OCI-M2 (cell line): Measurements from ENCODE around the gene ZSWIM2.
"Not testable (repeated sequence)": the region's sequence is repeated elsewhere in the genome, so short reads cannot be mapped to it uniquely, and the experiment has no call there.

Experiments used
- DNase-seq: peaks from one replicate; lab custom pipeline; 2025; ENCODE audit not compliant: unreplicated experiment; lab: John Stamatoyannopoulos, UW

The ZSWIM2 gene

DNA sequence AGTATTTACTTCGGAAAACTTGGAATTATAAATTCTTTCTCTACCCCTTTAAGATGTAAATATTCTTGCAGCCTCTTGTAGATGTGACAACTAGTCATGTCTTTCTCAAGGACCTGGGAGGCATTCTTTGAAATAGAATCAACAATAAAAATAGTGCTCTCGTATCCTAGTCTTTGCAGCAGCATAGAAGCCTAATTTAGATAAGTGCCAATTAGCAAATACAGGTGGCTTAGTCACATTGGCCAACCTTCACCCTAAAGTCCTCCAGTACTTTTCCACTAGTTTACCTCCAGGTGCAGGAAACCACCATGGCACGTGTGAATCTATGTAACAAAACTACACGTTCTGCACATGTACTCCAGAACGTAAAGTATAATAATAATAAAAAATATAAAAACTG is 3.5 kb upstream of the ZSWIM2 start:
- DNase-seq, result no peak

DNA sequence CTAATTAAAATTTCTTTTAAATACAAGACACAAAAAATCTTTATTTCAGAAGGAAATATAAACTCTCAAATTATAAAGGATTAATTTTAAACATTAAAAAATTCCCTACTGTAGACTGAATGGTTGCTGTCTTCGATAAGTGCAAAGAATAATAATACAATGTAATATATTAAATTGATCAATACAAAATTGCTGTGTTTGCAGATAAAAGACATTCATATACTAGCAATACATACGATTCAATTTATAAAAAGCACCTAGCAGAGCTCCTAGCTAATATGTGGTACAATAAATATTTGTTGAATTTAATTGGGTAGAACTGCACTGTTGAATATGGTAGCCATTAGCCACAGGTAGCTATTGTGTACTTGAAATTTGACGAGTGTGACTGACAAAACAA is 6.6 kb downstream of the ZSWIM2 start:
- no peak for DNase-seq

DNA sequence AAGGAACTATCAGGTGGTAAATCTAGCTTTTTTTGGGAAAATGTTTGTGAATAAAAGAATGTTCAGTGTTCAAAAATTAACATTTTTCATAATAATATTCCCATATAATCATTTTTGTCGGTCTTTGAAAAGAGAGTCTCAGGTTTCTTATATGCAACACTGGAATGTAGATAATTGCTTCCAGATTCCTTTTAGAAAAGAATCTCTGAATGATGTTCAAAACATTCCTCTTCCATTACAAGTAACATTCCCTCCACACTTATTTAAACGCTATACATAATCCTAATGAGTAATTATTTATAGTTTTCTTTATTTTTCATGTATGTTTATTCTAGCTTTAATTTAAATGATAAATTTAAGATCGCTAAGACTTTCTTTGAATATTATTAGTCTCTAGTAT is 7.0 kb downstream of the ZSWIM2 start:
- DNase-seq, result no peak

DNA sequence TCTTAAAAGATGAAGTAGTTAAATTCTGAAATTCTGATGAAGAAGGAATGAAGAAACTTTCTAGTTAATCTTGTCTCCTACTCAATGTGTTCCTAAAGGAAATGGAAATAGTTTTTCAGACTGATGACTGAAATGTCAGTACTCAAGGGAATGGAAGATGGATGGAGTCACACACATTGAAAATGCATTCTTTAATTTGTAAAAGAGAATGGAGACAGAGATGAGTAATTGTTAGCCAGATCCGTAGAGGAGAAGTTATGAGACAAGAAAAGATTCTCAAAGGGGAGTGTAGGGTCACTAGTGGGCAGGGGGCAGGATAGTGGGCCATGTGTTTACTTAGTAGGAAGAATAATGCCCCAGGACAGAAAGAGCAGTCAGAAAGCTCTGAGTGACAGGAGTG is 13.3 kb downstream of the ZSWIM2 start:
- DNase-seq, result no peak

DNA sequence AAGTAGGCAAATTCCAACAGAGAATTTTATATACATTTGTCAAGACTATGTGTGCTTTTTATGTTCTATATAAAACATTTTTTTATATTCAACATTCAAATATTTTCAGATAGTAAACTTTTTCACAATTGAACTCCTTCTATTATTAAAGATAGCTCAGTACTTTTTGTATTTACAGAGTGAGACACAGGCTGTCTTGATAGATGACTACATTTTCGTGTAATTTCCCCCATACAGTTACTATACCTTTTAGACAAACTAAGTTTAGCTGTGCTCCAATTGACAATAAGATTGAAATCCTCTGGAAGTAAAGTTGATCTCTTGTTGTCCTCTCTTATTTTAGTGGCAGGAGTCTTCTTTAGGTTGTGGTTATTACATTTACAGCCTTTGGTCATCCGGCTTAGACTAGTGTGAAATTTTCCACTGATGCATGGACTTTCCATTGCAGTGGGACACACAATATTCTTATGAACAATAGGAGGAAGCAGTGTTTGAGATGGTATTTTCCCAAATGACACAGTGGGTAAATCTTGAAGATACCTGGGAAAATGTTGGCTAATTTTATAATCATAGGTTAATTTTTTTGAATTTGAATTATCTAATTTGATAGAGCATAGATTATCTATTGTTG is 21.0 kb downstream of the ZSWIM2 start:
- no peak for DNase-seq

DNA sequence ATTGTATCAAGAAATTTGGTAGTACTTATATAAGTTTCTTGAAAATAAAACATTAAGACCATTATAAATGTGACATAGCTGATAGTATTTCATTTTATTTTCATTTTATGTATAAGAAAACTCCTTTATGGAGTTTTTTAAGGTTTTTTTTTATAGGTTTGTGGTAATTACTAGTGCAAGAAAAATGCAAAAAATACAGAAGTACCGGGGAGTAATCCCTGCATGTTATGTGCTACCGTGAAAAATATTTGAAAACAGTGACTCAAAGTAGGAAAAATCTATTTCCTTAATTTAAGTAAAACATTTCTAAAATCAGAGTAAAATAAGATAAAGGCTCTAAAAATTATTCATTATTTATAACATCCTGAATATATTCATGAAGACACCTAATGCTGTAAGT is 21.6 kb downstream of the ZSWIM2 start:
- DNase-seq, result no peak

DNA sequence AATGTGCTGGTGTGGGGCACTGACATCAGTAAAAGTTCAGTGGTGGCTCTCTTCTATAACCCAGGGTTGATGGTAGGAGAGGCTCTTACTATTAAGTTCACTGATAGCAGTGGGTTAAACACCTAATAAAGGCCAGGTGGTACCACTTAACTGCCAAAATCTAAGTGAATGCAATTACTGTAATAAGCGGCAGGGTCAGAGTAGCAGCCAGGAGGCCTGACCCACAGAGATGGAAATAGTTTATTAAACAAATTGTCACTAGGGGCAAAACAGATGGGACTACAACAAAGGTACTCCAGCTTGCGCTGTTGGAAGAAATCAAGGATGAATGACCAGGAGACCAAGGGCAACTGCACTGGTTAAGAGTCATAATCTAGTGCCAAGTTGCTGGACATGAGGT is 26.6 kb downstream of the ZSWIM2 start:
- DNase-seq, result no peak

DNA sequence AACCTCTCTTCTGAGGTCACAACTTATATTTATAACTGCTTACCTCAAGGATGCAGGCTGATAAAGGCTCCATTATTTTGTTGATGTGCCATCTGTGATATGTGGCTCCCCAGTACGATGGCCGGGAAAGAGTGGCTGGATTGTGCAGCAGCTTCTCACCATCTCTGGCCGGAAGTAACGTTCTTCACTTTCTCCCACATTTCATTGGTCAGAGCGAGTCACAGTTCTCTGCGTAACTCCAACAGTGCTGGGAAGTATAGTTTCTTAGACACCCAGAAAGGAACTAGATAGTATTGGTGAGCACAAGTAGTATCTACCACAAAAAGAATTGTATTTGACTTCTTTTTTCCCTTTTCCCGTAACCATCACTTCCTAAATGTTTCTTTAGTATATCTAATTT is 28.7 kb downstream of the ZSWIM2 start:
- no peak for DNase-seq

DNA sequence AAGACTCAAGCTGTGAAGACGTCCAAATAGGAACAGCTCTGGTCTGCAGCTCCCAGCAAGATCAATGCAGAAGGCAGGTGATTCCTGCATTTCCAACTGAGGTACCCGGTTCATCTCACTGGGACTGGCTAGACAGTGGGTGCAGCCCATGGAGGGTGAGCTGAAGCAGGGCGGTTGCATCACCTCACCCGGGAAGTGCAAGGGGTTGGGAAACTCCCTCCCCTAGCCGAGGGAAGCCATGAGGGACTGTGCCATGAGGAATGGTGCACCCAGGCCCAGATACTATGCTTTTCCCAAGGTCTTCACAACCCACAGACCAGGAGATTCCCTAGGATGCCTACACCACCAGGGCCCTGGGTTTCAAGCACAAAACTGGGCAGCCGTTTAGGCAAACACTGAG is 37.2 kb downstream of the ZSWIM2 start:
- DNase-seq, result not testable (repeated sequence)

DNA sequence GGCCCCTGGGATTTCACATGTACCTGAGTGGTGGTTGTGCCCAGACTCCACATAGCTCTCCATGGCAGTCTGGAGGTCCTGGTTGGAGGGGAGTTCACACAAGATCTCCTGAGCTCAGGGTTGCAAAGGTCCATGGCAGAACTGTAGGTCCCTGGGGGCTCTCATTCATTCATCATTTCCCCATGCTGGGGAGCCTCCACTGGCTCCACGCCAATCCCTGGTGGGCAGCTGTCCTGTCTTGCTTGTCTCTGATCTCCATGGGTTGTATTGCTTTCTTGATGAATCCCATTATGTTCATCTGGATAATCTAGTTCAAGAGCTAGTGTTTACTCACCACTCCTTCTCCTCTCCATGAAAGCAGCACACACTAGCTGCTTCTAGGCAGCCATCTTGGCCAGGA is 42.4 kb downstream of the ZSWIM2 start:
- DNase-seq, result no peak

DNA sequence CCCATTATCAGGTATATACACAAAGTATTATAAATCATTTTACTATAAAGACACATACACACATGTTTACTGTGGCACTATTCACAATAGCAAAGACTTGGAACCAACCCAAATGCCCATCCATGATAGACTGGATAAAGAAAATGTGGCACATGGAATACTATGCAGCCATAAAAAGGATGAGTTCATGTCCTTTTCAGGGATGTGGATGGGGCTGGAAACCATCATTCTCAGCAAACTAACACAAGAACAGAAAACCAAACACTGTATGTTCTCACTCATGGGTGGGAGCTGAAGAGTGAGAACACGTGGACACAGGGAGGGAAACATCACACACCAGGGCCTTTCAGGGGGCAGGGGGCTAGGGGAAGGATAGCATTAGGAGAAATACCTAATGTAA is 50.4 kb downstream of the ZSWIM2 start:
- DNase-seq, result not testable (repeated sequence)

DNA sequence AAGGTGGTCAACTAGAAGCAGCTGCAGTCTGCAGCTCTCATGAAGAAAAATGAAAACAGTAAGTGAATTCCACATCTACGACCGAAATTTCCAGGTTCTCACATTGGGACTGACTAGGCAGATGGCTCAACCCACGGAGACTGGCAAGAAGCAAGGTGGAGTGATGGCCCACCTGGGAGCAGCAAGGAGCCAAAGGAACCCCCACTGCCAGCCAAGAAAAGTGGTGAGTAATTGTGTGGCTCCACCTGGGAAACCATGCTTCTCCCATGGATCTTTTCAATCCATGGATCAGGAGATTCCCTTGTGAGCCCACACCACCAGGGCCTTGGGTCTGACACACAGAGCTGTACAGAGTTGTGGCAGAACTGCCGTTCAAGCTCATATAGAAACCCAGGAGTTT is 64.0 kb downstream of the ZSWIM2 start:
- no peak for DNase-seq

DNA sequence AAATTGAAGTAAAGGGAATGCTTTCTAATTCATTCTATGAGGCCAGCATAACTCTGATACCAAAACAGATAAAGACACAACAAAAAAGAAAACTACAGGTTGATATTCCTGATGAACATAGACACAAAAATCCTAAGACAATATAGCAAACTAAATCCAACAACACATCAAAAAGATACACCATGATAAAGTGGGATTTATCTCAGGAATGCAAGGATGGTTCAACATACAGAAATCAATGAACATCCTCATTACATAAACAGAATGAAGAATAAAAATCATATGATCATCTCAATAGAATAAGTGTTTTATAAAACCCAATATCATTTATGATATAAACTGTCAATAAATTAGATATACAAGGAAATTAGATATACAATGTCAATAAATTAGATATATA is 65.7 kb downstream of the ZSWIM2 start:
- no peak for DNase-seq

DNA sequence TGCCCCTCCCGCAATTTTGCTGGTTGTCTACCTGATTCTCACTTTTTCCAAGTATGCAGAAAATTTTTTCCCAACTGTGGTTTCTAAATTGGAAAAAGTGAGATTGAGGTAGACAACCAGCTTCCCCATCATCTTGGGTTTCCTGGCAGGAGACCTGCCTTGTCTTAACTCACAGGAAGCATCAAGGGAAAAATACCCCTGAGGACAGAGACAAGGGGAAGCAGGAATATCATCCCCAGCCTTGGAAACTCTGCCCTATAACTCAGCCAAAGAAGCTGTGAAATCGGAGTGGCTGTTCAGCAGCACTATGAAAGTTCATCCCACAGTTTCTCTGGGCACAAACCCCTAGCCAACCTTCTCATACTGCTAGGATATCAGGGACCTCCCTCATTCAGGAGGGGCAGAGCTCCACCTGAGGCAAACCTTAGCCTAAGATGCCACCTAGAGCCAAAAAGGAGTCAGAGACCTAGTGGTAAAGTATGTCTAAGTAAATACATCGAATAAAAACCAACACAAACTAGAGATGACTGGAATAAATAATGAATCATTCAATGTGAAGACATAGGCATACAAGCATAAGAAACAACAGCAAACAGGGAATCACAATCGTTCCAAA is 68.2 kb downstream of the ZSWIM2 start:
- DNase-seq, result no peak
